ENCODE data around the gene TAF6L.
"Not testable (repeated sequence)": the region's sequence is repeated elsewhere in the genome, so short reads cannot be mapped to it uniquely, and the experiment has no call there.

Gene TAF6L

DNA sequence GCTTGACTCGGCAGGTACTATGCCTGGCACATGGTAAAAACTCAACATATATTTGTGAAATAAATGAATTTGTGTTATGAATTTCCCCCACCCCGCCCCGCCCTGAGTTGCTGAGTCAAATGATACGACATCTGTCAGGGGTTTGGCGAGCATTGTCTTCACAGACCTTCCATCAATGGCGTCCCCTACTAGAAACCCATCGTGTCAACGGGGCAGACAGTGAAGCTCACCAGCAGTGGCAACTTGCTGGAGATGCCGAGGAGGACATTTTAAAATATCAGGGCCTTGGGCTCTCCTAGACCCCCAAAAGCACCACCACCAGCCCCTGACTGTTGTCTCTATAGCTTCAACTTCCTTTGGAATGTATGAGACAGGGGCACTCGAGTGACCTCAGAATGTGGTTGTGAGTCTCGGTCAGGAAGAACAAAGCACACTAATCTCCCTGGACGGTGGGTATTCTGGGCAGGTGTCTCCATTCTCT lies 34.8 kb downstream of the TAF6L start:
- peak; percentile 47 for DNase-seq

DNA sequence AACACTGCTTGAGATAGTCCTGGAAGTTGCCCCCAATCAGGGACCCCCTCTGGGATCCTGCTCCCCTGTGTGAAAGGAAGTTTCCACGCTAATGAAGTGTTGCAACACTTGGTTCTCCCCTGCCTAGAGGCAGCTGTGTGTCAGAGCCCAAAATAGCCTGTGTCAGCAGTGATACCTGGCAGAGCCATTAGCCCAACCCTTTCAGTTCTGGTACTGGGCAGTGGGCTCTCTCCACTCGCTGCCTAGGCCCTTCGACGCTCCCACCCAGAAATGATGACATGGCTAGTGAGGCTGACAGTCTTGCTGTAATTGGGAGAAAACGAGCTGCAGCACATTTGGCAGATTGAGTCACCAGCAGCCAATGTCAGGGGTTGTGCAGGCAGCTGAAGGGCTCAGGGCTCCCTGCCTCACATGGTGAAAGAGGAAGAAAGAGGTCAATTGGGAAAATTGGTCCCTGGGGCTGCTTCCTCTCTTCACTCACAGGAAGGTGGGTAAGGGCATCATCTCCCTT lies 35.5 kb downstream of the TAF6L start:
- DNase-seq = no peak

DNA sequence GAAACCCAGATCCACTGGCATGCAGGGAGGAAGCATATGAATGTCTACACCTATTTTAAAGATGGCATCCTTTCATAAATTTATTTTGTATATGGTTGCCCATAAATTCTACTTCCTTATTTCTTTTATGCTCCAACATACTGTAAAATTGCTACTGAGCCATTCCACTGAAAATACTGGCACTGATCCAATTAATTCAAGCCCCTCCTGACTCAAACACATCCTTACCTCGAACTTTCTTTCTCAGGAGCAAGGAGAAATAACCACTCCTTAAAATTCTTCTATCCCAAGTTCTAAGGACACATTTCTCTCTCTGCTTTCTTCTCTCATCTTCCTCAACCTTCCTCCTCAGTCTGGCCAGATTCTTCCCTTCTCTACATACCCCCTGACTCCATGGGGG lies 39.6 kb downstream of the TAF6L start:
- DNase-seq = no peak

DNA sequence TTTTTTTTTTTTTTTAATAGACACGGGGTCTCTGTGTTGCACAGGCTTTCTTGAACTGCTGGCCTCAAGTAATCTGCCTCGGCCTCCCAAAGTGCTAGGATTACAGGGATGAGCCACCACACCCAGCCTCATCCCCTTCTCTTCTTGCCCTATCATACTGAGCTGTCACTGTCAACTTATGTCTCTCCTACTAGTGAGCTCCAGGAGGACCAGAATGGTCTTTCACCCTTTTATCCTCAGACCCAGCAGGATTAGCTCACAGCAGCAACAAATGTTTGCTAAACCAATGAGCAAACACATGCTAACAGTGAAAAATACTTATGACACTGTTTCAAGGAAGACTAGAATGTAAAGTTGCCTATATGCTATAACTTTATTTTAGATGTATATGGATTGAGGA lies 40.5 kb downstream of the TAF6L start:
- DNase-seq = no peak

DNA sequence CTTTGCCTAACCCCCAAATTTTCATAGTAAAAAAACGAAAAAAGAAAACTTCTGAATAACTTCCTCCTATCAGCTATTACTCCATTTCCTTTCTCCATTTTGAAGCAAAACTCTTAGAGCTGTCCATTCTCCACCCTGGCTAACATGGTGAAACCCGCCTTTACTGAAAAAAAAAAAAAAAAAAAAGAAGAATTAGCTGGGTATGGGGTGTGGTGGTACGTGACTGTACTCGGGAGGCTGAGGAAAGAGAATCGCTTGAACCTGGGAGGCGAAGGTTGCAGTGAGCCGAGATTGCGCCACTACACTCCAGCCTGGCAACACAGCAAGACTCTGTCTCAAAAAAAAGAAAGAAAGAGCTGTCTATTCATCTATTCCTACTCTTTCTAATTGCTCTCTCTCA lies 45.4 kb downstream of the TAF6L start:
- no peak for DNase-seq

DNA sequence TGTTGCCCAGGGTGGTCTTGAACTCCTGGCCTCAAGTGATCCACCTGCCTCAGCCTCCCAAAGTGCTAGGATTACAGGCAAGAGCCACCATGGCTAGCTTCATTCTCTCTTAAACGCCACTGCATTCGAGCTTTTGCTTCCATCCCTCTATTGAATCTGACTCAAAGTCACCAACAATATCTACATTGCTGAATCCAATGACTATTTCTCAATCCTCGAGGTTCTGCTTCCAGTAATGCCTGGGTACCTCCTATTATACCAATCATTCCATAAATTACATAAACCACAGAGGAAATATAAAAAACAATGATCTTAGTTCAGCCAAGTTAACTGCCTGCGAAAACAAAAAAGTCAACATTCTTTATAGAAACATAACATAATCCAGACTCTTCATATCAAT lies 45.9 kb downstream of the TAF6L start:
- DNase-seq = no peak

DNA sequence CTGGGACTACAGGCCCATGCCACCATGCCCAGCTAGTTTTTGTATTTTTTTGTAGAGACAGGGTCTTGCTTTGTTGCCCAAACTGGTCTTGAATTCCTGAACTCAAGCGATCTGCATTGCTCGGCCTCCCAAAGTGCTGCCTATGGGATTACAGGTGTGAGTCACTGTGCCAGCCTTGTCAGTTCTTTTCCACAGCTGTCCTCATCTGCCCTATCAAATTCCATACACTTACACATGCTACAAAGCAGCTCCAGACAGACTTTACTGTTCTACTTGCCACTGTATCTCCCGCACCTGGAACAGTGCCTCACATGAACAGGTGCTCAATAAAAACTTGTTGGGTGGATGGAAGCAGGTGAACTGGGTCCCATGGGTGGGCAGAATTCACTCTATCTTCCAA lies 52.5 kb downstream of the TAF6L start:
- no peak for DNase-seq

DNA sequence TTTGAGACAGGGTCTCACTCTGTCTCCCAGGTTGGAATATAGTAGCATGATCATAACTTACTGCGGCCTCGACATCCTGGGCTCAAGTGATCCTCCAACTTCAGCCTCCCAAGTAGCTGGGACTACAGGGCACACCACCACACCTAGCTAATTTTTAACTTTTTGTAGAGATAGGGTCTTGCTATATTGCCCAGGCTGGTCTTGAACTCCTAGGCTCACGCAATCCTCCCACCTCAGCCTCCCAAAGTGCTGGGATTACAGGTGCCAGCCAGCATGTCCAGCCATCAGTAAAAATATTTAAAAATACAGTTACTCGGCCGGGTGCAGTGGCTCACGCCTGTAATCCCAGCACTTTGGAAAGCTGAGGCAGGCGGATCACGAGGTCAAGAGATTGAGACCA lies 56.9 kb downstream of the TAF6L start:
- not testable (repeated sequence) for DNase-seq

DNA sequence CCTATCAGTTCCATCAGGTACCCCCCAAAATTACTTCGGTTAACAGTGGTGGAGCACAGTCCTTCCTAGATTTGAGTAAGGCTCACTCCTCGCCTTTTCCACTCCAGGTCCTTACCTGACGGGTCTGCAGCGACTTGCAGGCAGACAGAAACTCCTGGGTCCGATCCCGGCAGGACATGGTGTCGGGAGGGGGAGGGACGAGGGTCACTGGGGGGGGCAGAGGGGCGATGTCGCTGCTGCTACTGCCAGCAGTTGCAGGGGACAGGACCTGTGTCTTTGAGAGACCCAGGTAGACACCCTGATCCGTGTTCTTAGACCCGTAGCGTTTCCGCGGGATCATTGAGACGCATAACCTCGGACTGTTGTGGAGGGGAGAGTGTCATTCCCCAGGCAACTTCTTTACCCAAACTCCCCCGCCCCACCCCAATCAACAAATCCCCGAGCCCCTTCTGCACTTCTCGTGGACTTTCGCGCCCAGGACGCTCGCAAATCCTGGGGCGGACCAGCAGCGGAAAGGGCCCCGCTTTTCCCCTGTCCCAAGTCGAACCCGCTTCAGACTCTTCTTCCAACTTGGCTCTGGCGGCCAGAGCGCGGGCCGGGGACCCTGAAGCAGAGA lies 59.8 kb downstream of the TAF6L start:
- no peak for DNase-seq

DNA sequence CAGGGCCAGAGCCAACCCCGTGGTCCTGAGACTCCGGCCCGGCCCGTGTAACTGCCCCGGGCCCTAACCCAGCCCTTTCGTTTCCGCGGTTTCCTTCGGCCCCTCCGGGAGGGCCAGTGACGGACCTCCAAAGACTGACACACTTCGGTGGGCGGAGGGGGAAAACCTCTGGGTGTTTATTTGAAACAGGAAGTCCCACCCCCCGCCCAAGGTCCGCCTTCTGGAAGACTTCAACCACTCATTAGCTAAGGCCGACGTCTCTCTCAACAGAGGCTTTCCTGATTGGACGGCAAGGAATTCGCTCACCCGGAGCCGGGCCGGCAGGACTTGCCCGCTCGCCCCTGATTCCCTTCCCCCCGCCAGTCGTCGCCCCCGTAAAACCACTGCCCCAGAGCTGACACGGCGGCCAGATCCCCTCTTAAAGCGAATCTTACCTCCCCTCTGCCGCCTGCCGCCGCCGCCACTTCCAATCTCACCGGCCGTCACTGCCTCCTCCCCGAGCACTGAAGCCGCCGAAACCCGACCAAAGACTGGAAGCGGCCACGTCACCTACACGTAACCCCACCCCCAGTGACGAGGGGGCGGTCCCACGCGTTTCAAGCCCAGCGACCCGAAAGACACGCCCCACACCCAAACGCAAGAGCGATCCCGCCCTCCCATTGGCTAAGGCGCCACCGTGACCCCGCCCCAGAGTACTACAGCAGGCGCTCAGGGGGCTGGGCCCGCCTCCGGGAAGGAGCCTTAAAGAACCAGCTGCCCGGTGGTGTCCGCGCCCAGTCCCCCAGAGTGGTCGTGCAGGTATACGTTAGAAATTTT lies 60.5 kb downstream of the TAF6L start, which contains the start of gene STX5:
TSS of gene STX5 (minus strand) at position 532 of the 816 bp plus-strand sequence. CDS start 808 bp downstream, outside the sequence.
- DNase-seq = peak; percentile 100

DNA sequence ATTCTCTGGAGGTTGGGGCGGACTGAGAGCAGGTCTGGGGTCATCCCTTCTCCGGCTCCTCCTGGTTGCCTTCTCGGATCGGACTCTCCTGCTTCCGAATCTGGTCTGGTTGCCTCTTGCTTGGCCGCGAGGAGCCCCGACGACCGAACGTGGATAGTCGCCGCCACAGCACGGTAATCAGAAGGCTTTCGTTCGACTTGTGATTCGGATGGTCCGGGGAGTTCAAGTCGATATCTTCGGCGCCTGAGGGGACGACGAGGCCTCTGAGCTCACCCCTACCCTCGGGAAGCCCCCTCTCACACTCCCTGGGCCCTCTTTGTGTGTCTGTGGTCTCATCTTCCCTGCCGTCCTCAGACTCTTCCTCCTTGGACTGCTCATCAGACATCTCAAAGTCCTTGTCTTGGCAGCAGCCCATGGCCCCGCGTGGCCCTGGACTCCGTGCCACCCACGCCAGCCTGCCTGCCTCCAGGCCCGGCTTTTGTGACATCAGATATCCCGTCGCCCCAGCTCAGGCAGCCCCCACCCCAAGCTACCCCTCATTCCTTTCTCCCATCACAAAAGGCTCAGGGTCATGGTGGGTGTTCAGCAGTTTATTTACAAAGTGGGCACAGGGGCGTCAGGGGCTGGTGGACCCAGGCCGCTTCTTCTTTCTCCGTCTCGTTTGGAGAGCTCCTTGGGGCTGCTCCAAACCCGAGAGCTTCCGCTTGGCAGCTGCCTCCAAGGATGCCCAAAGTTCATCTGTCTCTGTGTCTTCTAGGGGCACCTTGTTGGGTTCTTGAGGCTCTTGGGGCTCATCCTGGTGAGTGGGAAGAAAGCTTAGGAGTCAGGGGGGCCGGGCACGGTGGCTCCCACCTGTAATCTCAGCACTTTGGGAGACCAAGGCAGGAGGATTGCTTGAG lies 61.4 kb downstream of the TAF6L start, which contains the start of gene TEX54:
TSS of gene TEX54 (minus strand) at position 506 of the 899 bp plus-strand sequence.
- no peak for DNase-seq

DNA sequence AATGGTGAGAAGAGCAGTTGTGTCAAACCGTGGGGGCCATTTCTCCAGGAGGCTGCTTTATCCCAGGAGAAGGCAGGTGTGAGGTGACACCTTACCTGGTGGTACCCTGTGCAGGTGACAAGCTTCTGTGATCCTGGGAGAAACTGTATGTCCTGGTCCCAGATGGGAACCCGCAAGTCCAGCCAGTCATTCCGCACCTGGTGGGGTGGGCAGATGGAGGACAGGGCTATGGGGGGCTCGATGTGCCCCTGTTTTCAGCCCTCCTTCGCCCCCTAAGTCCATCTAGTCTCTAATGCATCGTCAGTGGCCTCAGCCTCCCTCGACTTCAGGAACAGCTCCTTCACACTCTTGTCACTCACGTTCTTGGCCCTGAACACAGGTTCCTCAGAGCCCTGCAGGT lies 64.1 kb downstream of the TAF6L start:
- DNase-seq = no peak

Measured in activated CD4-positive, alpha-beta T cell treated with anti-CD3 and anti-CD28 coated beads, Interleukin-2, Interleukin-6, amounts not matched to agents 100 ng/mL and 50 ng/mL, durations not matched to agents 16 hours and 8 hours (primary cell).